Neuron (in vitro differentiated cells): Measurements from ENCODE around the gene KIF23.

Experiments used
- H2AFZ ChIP-seq: one replicate; pipeline ENCODE4 v1.6.1; 2013; ENCODE audit warnings: low read depth, mild to moderate bottlenecking, inconsistent platforms, low read length, moderate library complexity
- H3K27me3 ChIP-seq: one replicate; pipeline ENCODE4 v1.6.1; 2013; ENCODE audit warnings: low read length; ENCODE audit not compliant: insufficient read depth
- H3K36me3 ChIP-seq: one replicate; pipeline ENCODE4 v1.6.1; 2013; ENCODE audit warnings: low read length; ENCODE audit not compliant: insufficient read depth
- H3K4me1 ChIP-seq: one replicate; pipeline ENCODE4 v1.6.1; 2013; ENCODE audit warnings: low read length; ENCODE audit not compliant: insufficient read depth
- H3K4me3 ChIP-seq: 2 replicates; pipeline ENCODE4 v1.5.1; 2013; ENCODE audit warnings: mild to moderate bottlenecking, low read length, moderate library complexity
- H3K9me3 ChIP-seq: one replicate; pipeline ENCODE4 v1.6.1; 2013; ENCODE audit warnings: low read length

Gene KIF23

DNA sequence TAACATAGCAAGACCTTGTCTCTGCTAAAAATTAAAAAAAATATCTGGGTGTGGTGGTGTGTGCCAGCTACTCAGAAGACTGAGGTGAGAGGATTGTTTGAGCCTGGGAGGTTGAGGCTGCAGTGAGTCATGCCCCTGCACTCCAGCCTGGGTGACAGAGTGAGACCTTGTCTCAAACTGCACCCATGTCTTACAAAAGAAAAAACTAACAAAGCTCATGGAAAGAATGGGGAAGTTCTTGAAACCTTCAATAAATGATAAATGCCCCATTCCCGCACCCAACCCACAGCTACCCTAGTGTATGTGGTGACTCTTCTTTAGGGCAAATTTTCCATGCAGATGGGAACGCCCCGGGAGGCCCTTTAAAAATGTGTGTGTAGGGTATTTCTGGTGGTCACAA, 66.8 kb downstream of the KIF23 start:
- H3K36me3 ChIP-seq = no peaks in the 10 kb centered on the region
- no peak overlapping the region for H3K4me3 ChIP-seq

DNA sequence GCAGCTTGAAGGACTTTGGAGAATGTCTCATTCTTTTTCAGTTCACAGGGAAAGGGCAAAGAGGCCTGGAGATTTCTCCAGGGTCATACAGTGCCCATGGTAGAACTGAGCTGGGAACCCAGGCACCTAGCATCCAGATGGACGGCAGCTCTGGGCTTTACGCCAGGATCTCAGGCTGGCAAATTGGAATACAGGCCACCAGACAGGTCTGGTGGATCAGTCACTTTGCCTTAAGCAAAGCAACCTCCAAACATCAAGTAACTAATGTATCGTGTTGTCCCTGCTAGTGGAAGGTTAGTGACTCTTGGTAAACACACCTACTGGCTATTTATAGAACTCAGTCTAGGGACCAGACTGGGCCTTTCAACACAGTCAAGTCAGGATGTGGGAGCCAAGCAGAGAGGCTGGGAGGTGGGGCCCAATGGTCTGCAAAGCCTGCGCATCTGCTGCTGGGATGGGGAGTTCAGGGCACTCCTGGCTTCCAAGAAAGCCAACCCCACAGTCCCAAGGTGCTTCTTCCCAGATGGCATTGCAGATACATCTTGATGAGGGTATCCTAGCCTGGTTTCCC, 68.6 kb downstream of the KIF23 start:
- no peaks in the 10 kb centered on the region for H3K36me3 ChIP-seq
- no peak overlapping the region for H3K4me3 ChIP-seq
- peaks cover 6% of the 10 kb centered on the region for H3K27me3 ChIP-seq
- no peaks in the 10 kb centered on the region for H3K4me1 ChIP-seq
- H3K9me3 ChIP-seq = peaks cover 3% of the 10 kb centered on the region
- H2AFZ ChIP-seq = no peak overlapping the region

More for the DNA sequence above, 66.8 kb downstream of the KIF23 start:
- Histone ChIP-seq H3K27me3 (peaks cover 6% of the 10 kb centered on the region), H3K4me1 (no peaks in the 10 kb centered on the region), H3K9me3 (peaks cover 3% of the 10 kb centered on the region), H2AFZ (no peak overlapping the region)

DNA sequence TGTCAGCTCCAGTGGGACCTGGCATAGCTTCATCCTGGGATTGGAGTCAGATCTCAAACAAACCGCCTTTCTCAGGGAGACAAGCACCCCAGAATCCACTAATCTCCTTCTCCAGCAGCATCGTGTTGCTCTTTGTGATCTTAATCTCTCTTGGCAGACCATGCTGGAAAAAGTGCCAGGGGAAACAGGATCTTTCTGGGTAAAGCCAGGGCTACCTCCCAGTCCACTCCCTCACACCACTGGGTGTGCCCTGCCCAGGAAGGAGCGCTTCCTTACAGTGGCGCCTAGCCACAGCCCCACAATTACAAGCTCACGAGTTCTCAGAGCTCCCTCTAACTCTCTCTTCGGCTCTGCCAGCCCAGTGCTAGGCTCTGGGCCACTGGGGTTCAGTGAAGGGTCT, 70.7 kb downstream of the KIF23 start:
- H3K4me3 ChIP-seq = no peak overlapping the region
- H3K4me1 ChIP-seq = no peaks in the 10 kb centered on the region
- no peaks in the 10 kb centered on the region for H3K27me3 ChIP-seq
- no peaks in the 10 kb centered on the region for H3K36me3 ChIP-seq
- no peak overlapping the region for H2AFZ ChIP-seq
- peaks cover 3% of the 10 kb centered on the region for H3K9me3 ChIP-seq

DNA sequence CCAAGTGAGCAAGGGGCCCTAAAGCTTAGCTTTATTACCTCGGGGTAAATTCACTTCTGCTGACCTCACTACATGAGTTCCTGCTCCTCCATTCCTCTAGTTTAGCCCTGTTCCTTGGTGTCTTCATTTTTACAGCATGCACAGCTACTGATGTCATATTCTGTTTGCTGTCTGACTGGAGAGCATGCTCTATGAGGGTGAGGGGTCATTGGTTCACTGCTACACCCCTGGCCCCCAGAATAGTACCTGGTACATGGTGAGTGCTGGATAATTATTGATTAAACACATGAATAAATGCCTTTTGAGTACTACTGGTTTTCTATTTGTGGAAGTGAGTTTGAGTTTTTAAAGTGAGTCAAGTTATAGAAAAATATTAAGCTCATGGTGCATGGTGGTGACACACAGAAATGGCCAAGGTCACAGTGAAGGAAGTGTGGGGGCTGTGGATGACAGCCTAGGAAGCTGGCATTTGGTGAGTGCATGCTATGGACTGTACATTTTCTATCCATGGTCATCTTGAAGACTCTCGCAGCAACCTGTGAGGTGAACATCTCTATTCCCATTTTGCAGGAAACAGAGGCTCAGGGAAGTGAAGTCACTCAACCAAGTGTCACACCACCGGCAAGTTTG, 72.4 kb downstream of the KIF23 start:
- peaks cover 3% of the 10 kb centered on the region for H3K9me3 ChIP-seq
- no peak overlapping the region for H2AFZ ChIP-seq
- H3K36me3 ChIP-seq = no peaks in the 10 kb centered on the region
- no peaks in the 10 kb centered on the region for H3K4me1 ChIP-seq
- no peak overlapping the region for H3K4me3 ChIP-seq
- no peaks in the 10 kb centered on the region for H3K27me3 ChIP-seq

DNA sequence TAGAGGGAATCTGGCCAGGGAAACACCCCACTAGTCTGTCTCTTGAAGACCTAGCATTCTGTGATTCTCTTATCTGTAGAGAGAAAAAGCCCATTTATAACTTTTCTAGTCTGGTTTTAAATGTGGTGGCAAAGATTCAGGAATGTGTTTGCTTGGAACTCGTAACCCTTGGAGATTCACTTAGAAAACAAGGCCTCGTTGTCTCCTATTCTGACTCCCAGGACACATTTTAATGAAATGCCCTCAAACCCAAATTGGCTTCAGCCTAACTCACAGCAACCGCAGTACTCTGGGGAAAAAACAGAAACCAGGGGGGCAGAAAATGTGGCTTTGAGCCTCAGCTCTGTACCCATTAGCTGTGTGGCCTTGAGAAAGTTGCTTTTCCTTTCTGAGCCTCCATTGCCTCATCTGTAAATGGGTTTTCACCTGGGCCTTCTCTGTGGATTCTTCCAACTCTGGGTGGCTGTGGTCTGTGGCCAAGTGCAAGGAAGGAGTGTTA, 75.0 kb downstream of the KIF23 start:
- H3K4me1 ChIP-seq = no peaks in the 10 kb centered on the region
- H3K9me3 ChIP-seq = peaks cover 3% of the 10 kb centered on the region
- no peaks in the 10 kb centered on the region for H3K27me3 ChIP-seq
- no peak overlapping the region for H2AFZ ChIP-seq
- no peaks in the 10 kb centered on the region for H3K36me3 ChIP-seq
- no peak overlapping the region for H3K4me3 ChIP-seq

DNA sequence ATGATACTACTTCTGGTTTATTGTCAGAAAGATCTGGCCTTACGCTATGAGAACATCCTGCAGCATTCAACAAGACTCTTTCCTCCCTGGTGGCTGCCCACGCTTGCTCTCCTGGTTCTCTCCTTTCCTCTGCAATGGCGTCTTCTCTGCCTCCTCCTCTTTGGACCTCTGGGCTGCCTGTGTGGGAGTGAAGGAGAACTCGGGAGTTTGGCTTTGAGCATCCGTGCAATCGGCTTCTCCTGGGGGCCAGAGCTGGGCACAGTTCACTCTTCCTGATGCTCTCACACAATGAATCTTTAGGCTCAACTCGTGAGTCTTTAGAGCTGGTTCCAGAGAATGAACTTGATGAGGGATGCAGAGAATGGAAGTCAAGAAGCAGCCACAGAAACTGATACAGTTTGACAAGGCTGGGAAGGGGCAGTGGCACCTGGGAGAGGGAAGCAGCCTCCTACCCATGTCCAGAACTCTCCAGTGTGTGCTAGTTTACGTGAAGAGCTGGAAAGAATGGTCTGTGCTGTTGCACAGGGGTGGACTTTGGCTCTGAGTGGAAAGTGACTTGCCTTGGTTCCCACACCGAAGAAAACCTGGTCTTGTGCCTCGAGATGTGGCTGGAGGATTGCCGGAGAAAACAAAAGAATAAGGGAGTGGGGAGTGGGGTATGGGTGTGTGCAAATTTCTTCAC, 76.3 kb downstream of the KIF23 start:
- Histone ChIP-seq H3K27me3 (no peaks in the 10 kb centered on the region), H3K9me3 (no peaks in the 10 kb centered on the region), H3K4me3 (no peak overlapping the region), H3K36me3 (no peaks in the 10 kb centered on the region), H2AFZ (no peak overlapping the region), H3K4me1 (no peaks in the 10 kb centered on the region)

DNA sequence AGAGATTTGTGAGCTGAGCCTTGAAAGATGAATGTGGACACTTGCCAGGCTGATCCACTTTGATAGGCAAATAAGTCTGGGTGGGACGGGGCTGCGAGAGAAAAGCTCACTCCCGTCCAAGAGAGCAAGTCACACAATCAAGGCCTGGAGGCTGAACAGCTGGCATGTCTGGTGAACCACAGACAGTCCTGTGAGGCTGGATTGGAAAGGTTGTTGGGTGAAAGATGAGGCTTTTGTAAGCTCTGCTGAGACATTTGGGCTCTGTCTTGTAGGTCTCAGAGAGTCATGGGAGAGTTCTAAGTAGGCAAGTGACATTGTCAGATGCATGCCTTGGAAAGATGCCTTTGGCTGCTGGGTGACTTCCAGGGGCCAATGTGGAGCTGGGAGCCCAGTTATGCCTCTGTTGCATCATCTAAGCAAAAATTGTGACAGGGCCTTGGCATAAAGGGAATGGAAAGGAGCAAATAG, 76.9 kb downstream of the KIF23 start:
- no peak overlapping the region for H2AFZ ChIP-seq
- H3K4me3 ChIP-seq = no peak overlapping the region
- no peaks in the 10 kb centered on the region for H3K4me1 ChIP-seq
- no peaks in the 10 kb centered on the region for H3K27me3 ChIP-seq
- no peaks in the 10 kb centered on the region for H3K36me3 ChIP-seq
- H3K9me3 ChIP-seq = no peaks in the 10 kb centered on the region

DNA sequence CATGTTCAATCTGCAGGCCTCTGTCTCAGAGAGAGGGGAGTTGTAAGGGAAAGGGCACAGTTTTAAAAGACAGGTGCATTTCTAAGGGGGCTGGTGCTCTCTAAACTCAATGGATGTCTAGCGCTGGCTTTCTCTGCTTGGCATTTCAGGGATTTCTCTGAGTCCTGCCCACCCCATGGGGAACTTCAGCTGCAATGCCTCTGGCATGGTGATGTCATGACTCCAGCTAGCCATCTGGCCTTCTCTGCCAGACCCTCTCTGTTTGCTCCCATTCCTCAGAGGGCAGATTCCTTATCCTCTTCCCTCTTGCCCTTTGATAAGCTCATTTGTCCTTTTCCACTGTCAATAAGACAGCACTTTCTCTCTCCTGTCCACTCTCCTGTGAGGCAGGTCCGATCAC, 79.3 kb downstream of the KIF23 start:
- Histone ChIP-seq H3K36me3 (no peaks in the 10 kb centered on the region), H3K4me3 (no peak overlapping the region), H3K27me3 (peaks cover 4% of the 10 kb centered on the region), H2AFZ (no peak overlapping the region), H3K9me3 (no peaks in the 10 kb centered on the region), H3K4me1 (peaks cover 3% of the 10 kb centered on the region)

DNA sequence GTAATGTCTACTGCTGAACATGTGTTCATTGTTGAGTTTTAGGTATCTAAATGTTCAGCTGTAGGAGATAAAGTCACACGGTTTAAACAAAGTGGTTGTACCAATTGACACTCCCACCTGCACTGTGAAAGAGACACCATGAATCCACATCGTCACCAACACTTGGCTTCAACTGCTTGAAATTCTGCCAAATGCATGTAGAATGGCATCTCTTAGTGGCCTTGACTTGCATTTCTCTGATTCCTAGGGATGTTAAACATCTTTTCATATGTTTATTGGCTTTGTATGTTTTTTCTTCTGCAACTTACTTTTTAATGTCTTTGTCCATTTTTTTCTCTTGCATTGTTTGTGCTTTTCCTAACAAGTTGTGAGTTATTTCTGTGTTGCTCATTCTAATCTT, 81.9 kb downstream of the KIF23 start:
- H3K9me3 ChIP-seq = no peaks in the 10 kb centered on the region
- no peak overlapping the region for H3K4me3 ChIP-seq

DNA sequence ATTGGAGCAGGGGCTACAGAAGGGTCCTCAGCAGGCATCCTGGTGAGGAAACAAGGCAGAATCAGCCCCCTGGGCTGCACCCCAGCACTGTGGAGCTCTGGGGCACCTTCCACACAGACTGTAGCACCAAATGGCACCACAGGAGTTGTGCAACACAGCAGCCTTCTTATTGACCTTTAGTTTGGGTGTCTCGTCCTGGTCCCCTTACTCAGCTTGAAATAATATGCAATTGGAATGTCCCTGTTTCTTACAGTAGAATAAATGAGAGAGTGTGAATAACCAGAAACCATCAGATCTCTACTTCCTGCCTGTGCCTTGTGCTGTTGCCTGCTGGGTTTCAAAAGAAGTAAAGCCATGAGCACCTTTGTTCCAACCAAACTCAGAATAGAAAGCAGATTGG, 82.9 kb downstream of the KIF23 start:
- no peaks in the 10 kb centered on the region for H3K9me3 ChIP-seq
- H3K4me3 ChIP-seq = no peak overlapping the region
- no peaks in the 10 kb centered on the region for H3K36me3 ChIP-seq
- peaks cover 8% of the 10 kb centered on the region for H3K27me3 ChIP-seq
- no peak overlapping the region for H2AFZ ChIP-seq
- H3K4me1 ChIP-seq = peaks cover 11% of the 10 kb centered on the region

More for the DNA sequence above, 81.9 kb downstream of the KIF23 start:
- no peaks in the 10 kb centered on the region for H3K36me3 ChIP-seq
- H3K27me3 ChIP-seq = peaks cover 8% of the 10 kb centered on the region
- H3K4me1 ChIP-seq = peaks cover 11% of the 10 kb centered on the region
- no peak overlapping the region for H2AFZ ChIP-seq

DNA sequence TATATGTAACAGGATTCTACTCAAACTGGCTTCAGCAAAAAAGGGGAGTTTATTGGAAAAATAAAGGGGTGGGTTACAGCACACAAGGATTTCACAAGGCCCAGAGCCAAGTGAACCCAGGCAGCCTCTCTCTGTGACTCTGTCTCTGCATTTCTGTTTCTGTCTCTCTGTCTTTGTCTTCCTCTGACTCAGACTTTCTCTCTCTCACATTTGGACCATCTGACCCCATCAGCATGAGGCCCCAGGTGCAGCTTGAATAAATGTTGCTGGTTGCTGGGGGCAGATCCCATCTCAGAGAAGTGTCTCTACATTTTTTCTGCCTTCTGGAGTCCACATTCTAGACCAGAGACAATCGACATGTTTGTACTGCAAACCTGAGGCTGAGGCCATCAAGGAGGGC, 83.5 kb downstream of the KIF23 start:
- no peaks in the 10 kb centered on the region for H3K9me3 ChIP-seq
- H3K4me3 ChIP-seq = no peak overlapping the region
- no peaks in the 10 kb centered on the region for H3K36me3 ChIP-seq

More for the DNA sequence above, 83.5 kb downstream of the KIF23 start:
- Histone ChIP-seq H3K27me3 (peaks cover 8% of the 10 kb centered on the region), H2AFZ (no peak overlapping the region), H3K4me1 (peaks cover 11% of the 10 kb centered on the region)
